Stimulated activated CD8-positive, alpha-beta memory T cell treated with anti-CD3 and anti-CD28 coated beads, Interleukin-15, amount 100 ng/mL, for 4 hours (primary cell): ENCODE results near the gene TIMM29.

Experiments used
- DNase-seq, 2 donors: peaks; one replicate each; pipeline ENCODE4 v3.0.0-alpha.2; 2020; ENCODE audit warnings: low read depth in 2 of 2

The TIMM29 gene

GRCh38 chr19:10928563-10929401 is at the start of gene TIMM29, which contains the start of gene YIPF2:
TSS of gene TIMM29 (plus strand) at chr19:10928811. CDS start at chr19:10928823, 12 bp downstream.
TSS of gene YIPF2 (minus strand) at chr19:10928639. CDS start at chr19:10928410, 229 bp downstream.
- DNase-seq, result peak; percentile 85 to 95

GRCh38 chr19:10881403-10882107 is 47.1 kb upstream of the TIMM29 start:
- DNase-seq, result no peak

- DNase-seq, result no peak
Measured at GRCh38 chr19:10882108-10882457, 46.5 kb upstream of the TIMM29 start.

- no peak for DNase-seq
Measured at GRCh38 chr19:10884274-10884673, 44.3 kb upstream of the TIMM29 start.

- no peak for DNase-seq
Measured at GRCh38 chr19:10885201-10886169, 43.1 kb upstream of the TIMM29 start.

- no peak for DNase-seq
Measured at GRCh38 chr19:10887616-10888367, 40.8 kb upstream of the TIMM29 start.

- no peak for DNase-seq
Measured at GRCh38 chr19:10888421-10888866, 40.2 kb upstream of the TIMM29 start.

- no peak for DNase-seq
Measured at GRCh38 chr19:10889880-10890279, 38.7 kb upstream of the TIMM29 start.

GRCh38 chr19:10891405-10892086 is 37.1 kb upstream of the TIMM29 start:
- DNase-seq, result no peak

GRCh38 chr19:10892256-10892655 is 36.4 kb upstream of the TIMM29 start:
- DNase-seq, result no peak

GRCh38 chr19:10894911-10895213 is 33.7 kb upstream of the TIMM29 start:
- DNase-seq, result no peak

- no peak for DNase-seq
Measured at GRCh38 chr19:10895363-10895762, 33.2 kb upstream of the TIMM29 start.

- no peak for DNase-seq
Measured at GRCh38 chr19:10895920-10896319, 32.7 kb upstream of the TIMM29 start.

GRCh38 chr19:10896851-10897526 is 31.6 kb upstream of the TIMM29 start:
- DNase-seq, result no peak

GRCh38 chr19:10898633-10899032 is 30.0 kb upstream of the TIMM29 start:
- DNase-seq, result no peak

- DNase-seq, result no peak
Measured at GRCh38 chr19:10899151-10899653, 29.4 kb upstream of the TIMM29 start.

GRCh38 chr19:10907925-10908324 is 20.7 kb upstream of the TIMM29 start:
- DNase-seq, result no peak

- DNase-seq, result no peak
Measured at GRCh38 chr19:10908380-10908960, 20.1 kb upstream of the TIMM29 start.

- no peak for DNase-seq
Measured at GRCh38 chr19:10911579-10912363, 16.8 kb upstream of the TIMM29 start.
